ENCODE data around the gene ALDH6A1. TPM values are rescaled to one million over a fixed set of nuclear protein-coding genes. Genes with fewer than 3 reads are reported as not detected.

Gene ALDH6A1
- total RNA-seq, 1 experiment from 2014 or later: 21.6 TPM

GRCh38 chr14:74105381-74105780 lies 21.1 kb upstream of the ALDH6A1 start:
- DNase-seq (ENCODE audit: low spot score) (no peak), ATAC-seq (no peak)
- POLR2A ChIA-PET: no interaction called here
- TF ChIP-seq ZNF232 (CRISPR knock-in tag; IDR thresholded peaks at IDR 0.05): no peak
- no peak for TF ChIP-seq ZBTB43 (CRISPR knock-in tag; IDR thresholded peaks at IDR 0.05)
- no peak for TF ChIP-seq TCF7 (CRISPR knock-in tag; IDR thresholded peaks at IDR 0.05; ENCODE audit: low read depth)
- TF ChIP-seq E2F4 (CRISPR knock-in tag; IDR thresholded peaks at IDR 0.05; ENCODE audit: borderline replicate concordance, low read depth): no peak
- TF ChIP-seq NFYB (CRISPR knock-in tag; conservative IDR thresholded peaks at IDR 0.05; ENCODE audit: low read depth): no peak
- TF ChIP-seq USF2 (CRISPR knock-in tag; IDR thresholded peaks at IDR 0.05): no peak
- CTCF ChIA-PET: no interaction called here
- no peaks in the 10 kb centered on the region for H3K9me3 Mint-ChIP-seq
- H3K36me3 Mint-ChIP-seq: peaks cover 26% of the 10 kb centered on the region
- no peak overlapping the region for H3K27ac Mint-ChIP-seq
- H3K4me3 Mint-ChIP-seq: no peak overlapping the region
- 0 out of 2 replicates have a peak, but pooled peaks cover 3% of the 10 kb centered on the region for H3K4me1 Mint-ChIP-seq
- H3K27me3 Mint-ChIP-seq (ENCODE audit: low read depth): no peaks in the 10 kb centered on the region

- CTCF ChIA-PET: no interaction called here
- Mint-ChIP-seq H3K4me1 (peaks cover 6% of the 10 kb centered on the region), H3K36me3 (peaks cover 7% of the 10 kb centered on the region), H3K9me3 (no peaks in the 10 kb centered on the region), H3K27ac (peak overlapping the region; percentile 7; the same call in 1 of the 2 replicates), H3K27me3 (ENCODE audit: low read depth) (no peaks in the 10 kb centered on the region), H3K4me3 (no peak overlapping the region)
- ATAC-seq: no peak
- TF ChIP-seq ARID4B (CRISPR knock-in tag; IDR thresholded peaks at IDR 0.05; ENCODE audit: borderline replicate concordance) (no peak), IRF1 (CRISPR knock-in tag; IDR thresholded peaks at IDR 0.05) (no peak), ZNF232 (CRISPR knock-in tag; IDR thresholded peaks at IDR 0.05) (no peak), NFYB (CRISPR knock-in tag; conservative IDR thresholded peaks at IDR 0.05; ENCODE audit: low read depth) (no peak), GTF2I (CRISPR knock-in tag; conservative IDR thresholded peaks at IDR 0.05) (no peak), STAT6 (CRISPR knock-in tag; conservative IDR thresholded peaks at IDR 0.05; ENCODE audit: low read depth) (no peak), NR3C1 (CRISPR knock-in tag; conservative IDR thresholded peaks at IDR 0.05; ENCODE audit: low read depth) (no peak), ZNF396 (CRISPR knock-in tag; IDR thresholded peaks at IDR 0.05; ENCODE audit: borderline replicate concordance) (no peak), SP1 (CRISPR knock-in tag; conservative IDR thresholded peaks at IDR 0.05) (no peak), HMGA2 (CRISPR knock-in tag; IDR thresholded peaks at IDR 0.05) (no peak)
- POLR2A ChIA-PET: no interaction called here
- no peak for DNase-seq (ENCODE audit: low spot score)
These were observed 5.2 kb upstream of the ALDH6A1 start for GRCh38 chr14:74089251-74090020.

Measured in WTC11 (cell line).